Activated gamma-delta T cell treated with anti-CD3 and anti-CD28 coated beads, Interleukin-2, amount 50 U/mL, for 16 hours (primary cell): ENCODE measurements around the gene KIF13A.
"Not testable (repeated sequence)": the region's sequence is repeated elsewhere in the genome, so short reads cannot be mapped to it uniquely, and the experiment has no call there.

Source experiments
- DNase-seq: peaks from one replicate; pipeline ENCODE4 v3.0.0-alpha.2; 2020; ENCODE audit warnings: low read depth

The KIF13A gene

GRCh38 chr6:17870300-17871188 is 116.9 kb downstream of the KIF13A start:
- no peak for DNase-seq

GRCh38 chr6:17869753-17870050 is 117.7 kb downstream of the KIF13A start:
- DNase-seq, result no peak

DNA sequence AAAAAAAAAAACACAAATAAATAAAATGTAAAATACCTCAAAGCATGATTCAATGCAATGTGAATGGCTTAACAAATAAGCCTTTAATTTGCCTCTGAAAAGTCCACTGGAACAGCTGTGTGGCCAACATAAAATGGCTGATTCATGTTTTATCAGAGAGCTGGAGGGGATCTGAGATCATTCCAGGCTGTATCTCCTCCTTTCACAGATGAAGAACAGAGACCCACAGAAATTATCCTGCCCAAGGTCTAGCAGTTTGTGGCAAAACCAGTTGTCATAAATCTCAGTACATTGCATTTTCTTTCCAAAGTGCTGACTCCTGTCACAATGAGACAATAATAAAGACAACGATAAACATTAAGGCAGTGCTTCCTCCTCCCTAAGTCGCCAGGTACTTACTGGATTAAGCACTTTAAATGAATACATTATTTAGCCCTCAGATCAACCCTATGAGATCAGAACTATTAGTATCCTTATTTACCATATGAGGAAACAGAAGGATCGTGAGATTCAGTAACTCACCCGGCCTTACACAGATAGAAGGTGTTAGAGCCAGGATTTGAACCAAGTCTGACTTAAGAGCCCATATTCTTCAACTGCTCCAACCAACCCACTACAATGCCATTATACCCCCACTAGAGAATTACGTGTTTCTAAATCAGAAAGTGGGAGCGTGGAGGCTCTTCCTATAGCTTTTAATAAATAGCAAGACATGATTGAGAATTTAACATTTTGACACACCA is 118.3 kb downstream of the KIF13A start:
- DNase-seq, result no peak

DNA sequence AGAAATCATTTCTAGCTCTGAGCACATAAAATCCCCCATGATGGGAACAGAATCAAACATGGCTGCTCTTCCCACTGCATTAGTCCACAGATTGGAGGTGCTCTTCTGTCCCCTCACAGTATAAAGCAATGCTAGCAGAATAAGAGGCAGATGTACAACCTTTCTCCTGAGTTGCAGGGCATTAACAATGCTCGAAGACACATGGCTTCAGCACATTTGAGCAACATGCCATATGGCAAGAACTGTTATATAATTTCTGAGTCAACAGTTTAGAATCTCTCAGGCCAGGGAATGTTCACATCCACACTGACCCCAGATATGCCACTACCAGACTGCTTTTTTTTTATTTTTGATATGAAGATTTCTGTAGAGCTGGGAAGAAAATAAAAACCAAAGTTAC is 119.6 kb downstream of the KIF13A start:
- DNase-seq, result no peak

DNA sequence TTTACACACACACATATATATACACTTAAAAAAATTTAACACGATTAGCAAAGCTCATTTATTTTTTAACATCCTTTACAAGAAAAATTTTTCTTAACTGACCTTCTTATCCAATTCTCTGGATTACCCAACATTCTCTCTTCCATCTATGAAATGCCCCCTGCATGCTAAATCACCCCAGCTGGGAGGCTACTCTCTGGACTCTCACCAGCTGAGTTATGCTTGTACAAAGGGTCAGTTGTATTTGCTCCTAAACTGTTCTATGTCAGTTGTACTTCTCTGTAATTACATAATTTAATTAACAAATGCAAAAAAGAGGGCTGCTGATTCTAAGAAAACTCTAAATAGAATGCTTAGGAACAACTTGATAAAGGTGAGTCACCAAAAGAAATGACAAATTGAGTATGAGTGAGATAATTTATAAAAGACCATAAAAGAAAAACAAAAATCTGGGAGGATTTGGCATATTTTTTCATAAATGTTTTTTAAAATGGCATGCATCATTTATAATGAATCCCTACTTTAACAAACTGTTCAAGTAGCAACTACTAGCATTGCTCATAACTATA is 120.5 kb downstream of the KIF13A start:
- no peak for DNase-seq

DNA sequence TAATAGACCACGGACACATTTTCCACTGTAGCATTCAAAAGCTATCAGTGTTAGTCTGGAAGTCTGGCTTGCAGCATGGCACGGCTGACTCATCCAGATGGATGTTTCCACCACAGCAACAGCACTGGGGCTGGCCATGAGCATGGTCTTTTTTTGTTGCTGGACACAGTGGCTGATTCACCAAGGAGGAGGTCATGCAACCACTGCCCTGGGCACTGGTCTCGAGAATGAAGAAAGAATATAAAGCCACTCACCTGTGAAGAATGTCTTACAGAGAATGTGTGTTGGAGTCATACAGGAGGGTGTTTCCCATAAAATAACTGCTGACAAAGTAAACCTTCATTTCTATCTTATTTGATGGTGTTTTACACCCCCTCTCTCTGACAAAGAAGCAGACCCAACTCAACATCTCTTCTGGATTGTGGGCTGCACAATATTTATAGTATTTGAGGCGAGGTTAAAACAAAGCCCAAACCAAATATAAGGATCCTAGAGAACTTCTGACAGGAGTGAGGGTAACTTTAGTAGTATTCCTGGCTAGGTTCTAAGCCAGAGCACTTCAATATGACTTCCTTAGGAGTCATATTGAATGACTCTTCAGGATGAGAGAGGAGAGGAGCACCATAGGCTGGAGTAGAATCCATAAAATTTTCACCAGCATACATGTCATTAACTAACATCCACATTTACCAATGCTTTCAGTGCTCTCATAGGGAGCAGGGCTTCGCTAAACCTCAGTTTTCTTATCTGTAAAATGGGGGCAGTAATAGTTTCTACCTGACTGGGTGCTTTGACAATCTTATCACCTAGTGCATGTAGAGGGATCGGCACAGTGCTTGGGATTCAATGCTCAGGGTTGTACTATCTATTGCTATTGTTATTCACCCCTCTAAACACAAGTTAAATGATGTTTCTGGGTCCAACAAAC is 121.4 kb downstream of the KIF13A start:
- DNase-seq, result no peak

DNA sequence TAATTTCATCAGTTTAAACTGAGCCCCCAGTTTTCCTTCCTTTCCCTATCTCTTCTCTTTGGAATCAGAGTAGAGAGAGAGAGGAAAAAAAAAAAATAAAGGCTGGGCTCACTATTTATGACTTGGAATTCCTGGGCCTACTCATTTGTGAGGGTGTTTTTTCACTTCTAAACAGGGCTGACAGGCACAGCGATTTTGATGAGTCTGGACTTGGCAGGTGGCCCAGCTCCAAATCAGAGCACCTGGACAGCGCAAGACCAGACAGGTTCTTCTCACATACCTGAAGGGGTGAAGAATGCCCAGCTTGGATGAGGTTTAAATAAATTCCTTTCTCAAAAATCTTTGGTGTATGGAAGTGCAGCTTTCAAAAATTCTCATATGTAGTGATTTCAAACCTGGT is 122.2 kb downstream of the KIF13A start:
- no peak for DNase-seq

- no peak for DNase-seq
Observed at GRCh38 chr6:17863901-17864754, 123.3 kb downstream of the KIF13A start.

- no peak for DNase-seq
Observed at GRCh38 chr6:17861361-17861760, 126.1 kb downstream of the KIF13A start.

- DNase-seq, result no peak
Observed at GRCh38 chr6:17859846-17860245, 127.6 kb downstream of the KIF13A start.

DNA sequence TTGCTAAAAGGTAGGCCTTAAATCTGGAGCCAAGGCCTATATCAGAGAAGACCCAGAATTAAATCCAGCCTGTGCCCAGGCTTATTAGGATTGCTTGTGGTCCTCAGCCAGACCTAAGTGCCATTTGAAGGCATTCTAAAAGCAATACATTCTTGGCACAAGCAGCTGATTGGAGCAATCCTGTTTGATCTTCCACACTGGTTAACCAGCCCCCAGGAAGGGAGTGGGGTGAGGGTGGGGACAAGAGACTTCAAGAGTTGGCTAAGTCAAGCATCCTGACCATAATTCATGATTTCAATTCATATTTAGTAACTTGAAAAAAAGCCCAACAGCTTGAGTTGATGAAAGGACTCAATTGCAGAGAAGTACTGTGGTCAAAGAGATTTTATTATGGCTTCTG is 128.9 kb downstream of the KIF13A start:
- DNase-seq, result no peak

GRCh38 chr6:17857188-17857587 is 130.2 kb downstream of the KIF13A start:
- DNase-seq, result not testable (repeated sequence)

DNA sequence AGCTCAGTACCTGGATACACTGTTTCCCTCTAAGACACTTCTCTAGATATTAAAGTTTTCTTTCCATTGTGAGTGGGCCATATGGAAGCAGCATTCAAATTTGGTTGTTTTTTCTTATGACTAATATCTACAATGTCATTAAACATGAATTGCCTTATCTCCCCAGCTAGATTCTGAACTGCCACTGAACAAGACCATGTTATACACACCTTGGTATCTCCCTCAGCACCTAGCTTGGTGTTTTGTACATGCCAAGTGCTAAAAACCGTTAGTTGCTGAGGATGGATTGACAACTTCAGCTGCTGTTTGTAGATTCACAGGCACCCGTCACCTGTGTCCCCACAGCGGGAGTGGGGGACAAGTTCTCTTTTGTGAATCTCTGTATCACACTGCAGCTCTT is 131.1 kb downstream of the KIF13A start:
- no peak for DNase-seq

- DNase-seq, result no peak
Observed at GRCh38 chr6:17855381-17855780, 132.1 kb downstream of the KIF13A start.

DNA sequence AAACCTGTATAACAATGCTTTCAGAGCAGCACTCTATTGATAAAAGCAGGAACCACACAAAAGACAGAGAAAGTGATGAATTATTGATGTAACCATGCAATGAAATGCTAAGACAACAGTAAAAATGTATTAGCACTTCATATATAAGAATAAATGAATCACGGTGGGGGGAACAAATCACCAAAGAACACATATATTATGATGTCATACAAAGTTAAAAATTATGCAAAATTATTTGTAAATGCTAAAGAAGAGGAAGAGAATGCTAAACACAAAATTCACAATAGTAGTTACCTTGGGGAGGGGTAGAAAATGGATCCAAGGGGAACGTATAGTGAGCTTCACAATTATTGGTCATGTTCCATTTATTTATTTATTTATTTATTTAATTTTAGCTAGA is 133.9 kb downstream of the KIF13A start:
- DNase-seq, result no peak

GRCh38 chr6:17851720-17852161 is 135.7 kb downstream of the KIF13A start:
- DNase-seq, result no peak

GRCh38 chr6:17851001-17851719 is 136.3 kb downstream of the KIF13A start:
- DNase-seq, result no peak

DNA sequence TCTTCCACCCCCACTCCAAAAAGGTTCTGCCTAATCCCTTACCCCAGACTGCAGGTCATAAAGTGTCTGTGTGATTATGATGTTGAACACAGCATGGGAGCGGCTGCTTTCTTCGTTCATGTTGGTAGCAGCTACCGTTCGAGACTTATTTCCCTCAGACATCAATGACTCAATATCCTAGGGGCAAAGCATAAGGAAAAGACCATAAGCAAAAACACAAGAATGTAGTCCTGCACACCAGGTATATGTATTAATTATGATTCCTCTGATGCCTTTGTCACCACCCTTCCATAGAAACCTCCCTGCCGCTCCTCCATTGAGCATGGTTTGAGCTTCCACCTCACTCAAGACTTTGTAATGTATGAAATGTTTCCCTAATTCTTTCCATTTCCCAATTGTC is 137.2 kb downstream of the KIF13A start:
- DNase-seq, result no peak

- DNase-seq, result no peak
Observed at GRCh38 chr6:17847203-17847760, 140.2 kb downstream of the KIF13A start.

DNA sequence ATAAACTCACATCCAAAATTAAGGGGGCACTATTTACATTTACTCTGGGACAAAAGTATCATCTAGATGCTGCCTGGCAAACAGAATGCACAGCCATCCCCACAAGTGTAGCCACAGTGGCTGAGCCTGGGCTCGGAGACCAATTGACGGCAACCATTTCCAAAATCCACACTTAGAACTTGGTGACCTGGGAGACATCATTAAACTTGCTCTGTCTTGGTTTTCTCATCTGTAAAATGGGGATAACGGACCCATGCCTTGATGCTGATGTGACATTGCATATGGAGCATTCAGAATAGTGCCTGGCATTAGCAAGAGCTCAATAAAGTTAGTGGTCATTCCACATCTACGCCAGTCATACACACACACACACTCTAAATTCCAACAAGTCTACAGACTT is 140.7 kb downstream of the KIF13A start:
- no peak for DNase-seq
